ENCODE data around the gene SHLD1. TPM values are rescaled to one million over a fixed set of nuclear protein-coding genes. Genes with fewer than 3 reads are reported as not detected.

SHLD1 gene
- total RNA-seq, 2 donors from 2014 or later: 4.0 to 6.6 TPM

- H3K27ac Mint-ChIP-seq: no peak overlapping the region
- TF ChIP-seq CTCF (conservative IDR thresholded peaks at IDR 0.05): no peak
- 99 to 100% methylated on average over 1 to 2 of the region's 2 CpGs for WGBS, 2 experiments (ENCODE audit: insufficient coverage in 1 of 2, insufficient read length in 1 of 2)
- Histone ChIP-seq H3K9ac (ENCODE audit: extremely low read depth, low read length, poor library complexity, severe bottlenecking) (no peak overlapping the region), H3K4me3 (ENCODE audit: low read length) (no peak overlapping the region), H3K36me3 (ENCODE audit: control insufficient read depth, insufficient read depth, low read length) (no peaks in the 10 kb centered on the region), H3K4me1 (ENCODE audit: control insufficient read depth, insufficient read depth, low read length) (no peaks in the 10 kb centered on the region), H3K9me3 (ENCODE audit: control insufficient read depth, low read length) (no peaks in the 10 kb centered on the region), H3K27me3 (ENCODE audit: control insufficient read depth, insufficient read depth, low read length, poor library complexity, severe bottlenecking) (no peaks in the 10 kb centered on the region), H3K27ac (ENCODE audit: low read depth, low read length) (no peak overlapping the region)
- no peaks in the 10 kb centered on the region for H3K27me3 Mint-ChIP-seq (ENCODE audit: insufficient read depth)
- H3K36me3 Mint-ChIP-seq (ENCODE audit: low read depth): peaks cover 2% of the 10 kb centered on the region
- no peak for DNase-seq
- no peaks in the 10 kb centered on the region for H3K9me3 Mint-ChIP-seq
- no peak overlapping the region for H3K4me3 Mint-ChIP-seq
- H3K4me1 Mint-ChIP-seq: peaks cover 4% of the 10 kb centered on the region
Measured at GRCh38 chr20:5865604-5866003, 115.4 kb downstream of the SHLD1 start.

GRCh38 chr20:5870568-5870981 is 120.4 kb downstream of the SHLD1 start:
- TF ChIP-seq CTCF (conservative IDR thresholded peaks at IDR 0.05): no peak
- WGBS, 2 experiments (ENCODE audit: insufficient coverage in 1 of 2, insufficient read length in 1 of 2): 80 to 83% methylated on average over 4 of the region's 4 CpGs
- Mint-ChIP-seq H3K27me3 (ENCODE audit: insufficient read depth) (no peaks in the 10 kb centered on the region), H3K9me3 (no peaks in the 10 kb centered on the region), H3K4me3 (no peak overlapping the region), H3K27ac (no peak overlapping the region), H3K36me3 (ENCODE audit: low read depth) (no peaks in the 10 kb centered on the region), H3K4me1 (no peaks in the 10 kb centered on the region)
- DNase-seq: no peak
- Histone ChIP-seq H3K27ac (ENCODE audit: low read depth, low read length) (no peak overlapping the region), H3K27me3 (ENCODE audit: control insufficient read depth, insufficient read depth, low read length, poor library complexity, severe bottlenecking) (no peaks in the 10 kb centered on the region), H3K9me3 (ENCODE audit: control insufficient read depth, low read length) (no peaks in the 10 kb centered on the region), H3K9ac (ENCODE audit: extremely low read depth, low read length, poor library complexity, severe bottlenecking) (no peak overlapping the region), H3K36me3 (ENCODE audit: control insufficient read depth, insufficient read depth, low read length) (no peaks in the 10 kb centered on the region), H3K4me3 (ENCODE audit: low read length) (no peak overlapping the region), H3K4me1 (ENCODE audit: control insufficient read depth, insufficient read depth, low read length) (no peaks in the 10 kb centered on the region)

- peak; percentile 60 for DNase-seq
- H3K9ac ChIP-seq (ENCODE audit: extremely low read depth, low read length, poor library complexity, severe bottlenecking): no peak overlapping the region
- no peaks in the 10 kb centered on the region for H3K36me3 ChIP-seq (ENCODE audit: control insufficient read depth, insufficient read depth, low read length)
- WGBS, 2 experiments (ENCODE audit: insufficient coverage in 1 of 2, insufficient read length in 1 of 2): 73 to 79% methylated on average over 2 to 6 of the region's 6 CpGs
- no peak overlapping the region for H3K27ac ChIP-seq (ENCODE audit: low read depth, low read length)
- no peak overlapping the region for H3K4me3 ChIP-seq (ENCODE audit: low read length)
- no peak overlapping the region for H3K4me3 Mint-ChIP-seq
- H3K27me3 ChIP-seq (ENCODE audit: control insufficient read depth, insufficient read depth, low read length, poor library complexity, severe bottlenecking): no peaks in the 10 kb centered on the region
- no peaks in the 10 kb centered on the region for H3K4me1 Mint-ChIP-seq
- H3K9me3 Mint-ChIP-seq: no peaks in the 10 kb centered on the region
- H3K4me1 ChIP-seq (ENCODE audit: control insufficient read depth, insufficient read depth, low read length): no peaks in the 10 kb centered on the region
- TF ChIP-seq CTCF (conservative IDR thresholded peaks at IDR 0.05): no peak
- no peak overlapping the region for H3K27ac Mint-ChIP-seq
- no peaks in the 10 kb centered on the region for H3K36me3 Mint-ChIP-seq (ENCODE audit: low read depth)
- no peaks in the 10 kb centered on the region for H3K27me3 Mint-ChIP-seq (ENCODE audit: insufficient read depth)
- no peaks in the 10 kb centered on the region for H3K9me3 ChIP-seq (ENCODE audit: control insufficient read depth, low read length)
Measured at GRCh38 chr20:5871459-5872410, 121.5 kb downstream of the SHLD1 start.

All from endodermal cell (in vitro differentiated cells).